Loucy (cell line): Measurements from ENCODE around the gene MAST4.

Experiments used
- H2AFZ ChIP-seq: fragments of 200-600 bp; sonication (generic); 2 replicates; pipeline ENCODE4 v1.6.0; 2016; ENCODE audit warnings: antibody characterized with exemption, mild to moderate bottlenecking, low read length, moderate library complexity
- H3F3A ChIP-seq: fragments of 200-600 bp; 2 replicates; pipeline ENCODE4 v1.6.0; 2016; ENCODE audit warnings: antibody characterized with exemption, low read depth, mild to moderate bottlenecking
- H3K27me3 ChIP-seq: fragments of 200-600 bp; sonication (generic); 2 replicates; pipeline ENCODE4 v1.6.1; 2014; ENCODE audit warnings: low read length, mild to moderate bottlenecking; ENCODE audit not compliant: insufficient read depth, poor library complexity, severe bottlenecking
- H3K36me3 ChIP-seq: fragments of 200-600 bp; sonication (generic); 2 replicates; pipeline ENCODE4 v1.6.1; 2016; ENCODE audit warnings: low read length; ENCODE audit not compliant: insufficient read depth
- H3K4me1 ChIP-seq: fragments of 200-600 bp; sonication (generic); 2 replicates; pipeline ENCODE4 v1.5.1; 2014; ENCODE audit warnings: low read length, mild to moderate bottlenecking; ENCODE audit not compliant: insufficient read depth, poor library complexity, severe bottlenecking
- H3K4me2 ChIP-seq: fragments of 200-600 bp; sonication (generic); 2 replicates; pipeline ENCODE4 v1.6.0; 2014; ENCODE audit warnings: antibody characterized with exemption, low read length, low read depth, mild to moderate bottlenecking; ENCODE audit not compliant: poor library complexity, severe bottlenecking
- H3K4me3 ChIP-seq: fragments of 200-600 bp; sonication (generic); 2 replicates; pipeline ENCODE4 v1.5.1; 2014; ENCODE audit warnings: low read length, mild to moderate bottlenecking, mixed read lengths; ENCODE audit not compliant: poor library complexity, severe bottlenecking
- H3K79me2 ChIP-seq: fragments of 200-600 bp; sonication (generic); 2 replicates; pipeline ENCODE4 v1.6.1; 2014; ENCODE audit warnings: low read length; ENCODE audit not compliant: insufficient read depth
- H3K9ac ChIP-seq: fragments of 200-600 bp; sonication (generic); 2 replicates; pipeline ENCODE4 v1.6.0; 2014; ENCODE audit warnings: mild to moderate bottlenecking, low read depth, low read length, moderate library complexity; ENCODE audit not compliant: poor library complexity, severe bottlenecking
- H3K9me2 ChIP-seq: fragments of 200-600 bp; sonication (generic); replicated peaks from 2 replicates; pipeline ENCODE4 v1.6.1; 2016; ENCODE audit warnings: low read depth, low read length, mixed read lengths
- H3K9me3 ChIP-seq: fragments of 200-600 bp; sonication (generic); 2 replicates; pipeline ENCODE4 v1.6.1; 2014; ENCODE audit warnings: mild to moderate bottlenecking, antibody characterized with exemption, low read length, low read depth; ENCODE audit not compliant: insufficient read depth
- H4K20me1 ChIP-seq: fragments of 200-600 bp; sonication (generic); 2 replicates; pipeline ENCODE4 v1.6.0; 2014; ENCODE audit warnings: antibody characterized with exemption, low read length, mild to moderate bottlenecking; ENCODE audit not compliant: insufficient read depth, poor library complexity, severe bottlenecking
- EZH2phosphoT487 ChIP-seq: fragments of 200-600 bp; IDR thresholded peaks from 2 replicates; pipeline ENCODE4 v1.6.1; 2018; ENCODE audit warnings: antibody characterized with exemption, mild to moderate bottlenecking, moderate library complexity, borderline replicate concordance
- TF ChIP-seq, protein P1 (sequence below): fragments of 200-600 bp; sonication (generic); conservative IDR thresholded peaks from 2 replicates; pipeline ENCODE4 v1.5.1; 2014; ENCODE audit warnings: mild to moderate bottlenecking, antibody characterized with exemption, low read length

Gene MAST4

DNA sequence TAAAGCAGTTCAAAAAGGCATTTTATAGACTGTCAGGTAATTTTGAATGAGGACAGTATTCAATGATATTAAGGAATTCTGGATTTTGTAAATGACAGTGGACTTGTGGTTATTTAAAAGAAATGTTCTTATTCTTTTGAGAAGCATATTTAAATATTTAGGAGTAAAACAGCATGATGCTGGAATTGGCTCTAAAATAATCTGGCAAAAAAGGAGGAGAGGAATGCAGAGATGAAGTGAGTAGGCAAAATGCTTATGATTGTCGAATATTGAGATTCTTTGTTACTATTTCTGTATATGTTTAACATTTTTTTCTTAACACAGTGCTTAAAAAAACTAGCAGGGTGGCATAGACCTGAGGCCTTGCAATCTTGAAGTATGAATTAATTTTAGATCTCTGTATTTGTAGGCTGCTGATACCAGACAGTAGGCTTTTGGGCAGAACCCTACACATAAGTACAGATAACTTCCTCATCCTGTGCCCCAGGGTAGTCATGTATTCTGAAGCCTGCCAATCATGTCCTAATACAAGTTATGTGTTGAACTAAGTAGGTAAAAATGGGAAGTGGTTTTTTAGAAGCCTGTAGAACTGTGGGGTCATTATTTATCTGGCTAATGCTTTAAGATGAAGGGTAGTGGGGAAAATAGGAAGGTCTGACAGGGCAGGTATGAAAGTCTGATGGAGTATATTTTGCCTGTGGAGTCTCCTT lies 591.0 kb downstream of the MAST4 start:
- Histone ChIP-seq H3K79me2 (no peaks in the 10 kb centered on the region), H3K27me3 (no peaks in the 10 kb centered on the region), H3K4me3 (no peak overlapping the region), H3K36me3 (no peaks in the 10 kb centered on the region), H2AFZ (peak overlapping the region; percentile 18; the same call in 1 of the 2 replicates), H3K9me2 (no peaks in the 10 kb centered on the region), H3K9me3 (no peaks in the 10 kb centered on the region), H3F3A (no peaks in the 10 kb centered on the region), H3K4me1 (peaks cover 4% of the 10 kb centered on the region), H3K9ac (no peak overlapping the region), H4K20me1 (no peaks in the 10 kb centered on the region), H3K4me2 (no peak overlapping the region)
- no peak for TF ChIP-seq EZH2phosphoT487
- TF ChIP-seq, protein P1, sequence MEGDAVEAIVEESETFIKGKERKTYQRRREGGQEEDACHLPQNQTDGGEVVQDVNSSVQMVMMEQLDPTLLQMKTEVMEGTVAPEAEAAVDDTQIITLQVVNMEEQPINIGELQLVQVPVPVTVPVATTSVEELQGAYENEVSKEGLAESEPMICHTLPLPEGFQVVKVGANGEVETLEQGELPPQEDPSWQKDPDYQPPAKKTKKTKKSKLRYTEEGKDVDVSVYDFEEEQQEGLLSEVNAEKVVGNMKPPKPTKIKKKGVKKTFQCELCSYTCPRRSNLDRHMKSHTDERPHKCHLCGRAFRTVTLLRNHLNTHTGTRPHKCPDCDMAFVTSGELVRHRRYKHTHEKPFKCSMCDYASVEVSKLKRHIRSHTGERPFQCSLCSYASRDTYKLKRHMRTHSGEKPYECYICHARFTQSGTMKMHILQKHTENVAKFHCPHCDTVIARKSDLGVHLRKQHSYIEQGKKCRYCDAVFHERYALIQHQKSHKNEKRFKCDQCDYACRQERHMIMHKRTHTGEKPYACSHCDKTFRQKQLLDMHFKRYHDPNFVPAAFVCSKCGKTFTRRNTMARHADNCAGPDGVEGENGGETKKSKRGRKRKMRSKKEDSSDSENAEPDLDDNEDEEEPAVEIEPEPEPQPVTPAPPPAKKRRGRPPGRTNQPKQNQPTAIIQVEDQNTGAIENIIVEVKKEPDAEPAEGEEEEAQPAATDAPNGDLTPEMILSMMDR: no peak

DNA sequence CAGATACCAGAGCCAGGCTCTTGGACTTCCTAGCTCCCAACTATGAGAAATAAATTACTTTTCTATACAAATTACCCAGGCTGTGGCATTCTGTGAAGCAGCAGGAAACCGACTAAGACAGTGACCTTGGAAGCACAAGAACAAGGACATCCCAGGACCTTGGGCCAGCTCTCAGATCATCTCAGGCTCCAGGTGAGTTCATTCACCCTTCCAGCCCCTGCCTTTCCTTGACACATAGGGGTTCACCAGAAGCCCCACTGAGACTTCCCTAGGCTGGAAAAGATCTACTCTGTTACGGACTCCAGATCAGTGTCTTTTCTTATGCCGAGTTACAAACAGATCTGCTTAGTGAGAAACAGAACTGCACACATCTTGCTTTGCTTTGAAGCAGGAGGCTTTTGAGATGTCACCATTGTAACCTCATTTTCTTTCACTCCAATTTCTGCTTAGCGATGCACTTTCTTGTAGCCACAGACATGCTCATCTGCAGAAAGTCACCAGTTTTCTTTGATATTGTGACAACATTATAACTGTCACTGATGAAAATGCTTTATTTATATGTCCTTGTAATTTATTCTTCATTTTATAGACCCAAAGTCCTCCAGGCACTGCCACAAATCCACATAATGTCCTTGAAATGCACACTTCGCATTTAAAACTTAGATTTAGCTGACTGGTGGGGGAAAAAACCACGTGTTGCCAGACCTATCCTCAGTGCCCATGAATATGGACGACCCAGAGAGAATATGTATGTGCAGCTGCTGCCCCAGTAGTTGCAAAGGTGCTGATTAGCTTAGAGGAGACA lies 592.3 kb downstream of the MAST4 start:
- no peaks in the 10 kb centered on the region for H3K27me3 ChIP-seq
- no peak overlapping the region for H3K4me2 ChIP-seq
- H3K36me3 ChIP-seq: no peaks in the 10 kb centered on the region
- H3K9ac ChIP-seq: no peak overlapping the region
- peaks cover 4% of the 10 kb centered on the region for H3K4me1 ChIP-seq
- no peak overlapping the region for H2AFZ ChIP-seq
- H4K20me1 ChIP-seq: no peaks in the 10 kb centered on the region
- no peak for TF ChIP-seq EZH2phosphoT487
- TF ChIP-seq, protein P1: no peak
- no peak overlapping the region for H3K4me3 ChIP-seq
- H3K9me2 ChIP-seq: no peaks in the 10 kb centered on the region
- no peaks in the 10 kb centered on the region for H3K9me3 ChIP-seq
- H3F3A ChIP-seq: no peaks in the 10 kb centered on the region
- H3K79me2 ChIP-seq: no peaks in the 10 kb centered on the region

DNA sequence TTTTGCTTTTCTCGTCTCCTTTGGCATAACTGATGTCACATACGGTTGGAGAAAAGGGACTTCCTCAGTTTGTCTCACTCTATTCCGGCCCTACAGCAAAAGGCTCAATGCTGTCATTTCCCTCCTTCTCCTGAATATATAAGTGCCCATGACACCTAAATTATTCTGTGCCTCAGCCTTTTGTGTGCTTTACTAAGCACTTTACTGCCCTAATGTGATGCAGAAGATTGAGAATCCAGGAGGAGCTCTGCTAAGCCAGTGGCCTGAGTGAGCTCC lies 592.8 kb downstream of the MAST4 start:
- no peak overlapping the region for H2AFZ ChIP-seq
- TF ChIP-seq EZH2phosphoT487: no peak
- TF ChIP-seq, protein P1: no peak
- H3K4me1 ChIP-seq: peaks cover 4% of the 10 kb centered on the region
- no peaks in the 10 kb centered on the region for H3F3A ChIP-seq
- H3K79me2 ChIP-seq: no peaks in the 10 kb centered on the region
- no peak overlapping the region for H3K4me2 ChIP-seq
- no peaks in the 10 kb centered on the region for H3K9me2 ChIP-seq
- H3K27me3 ChIP-seq: no peaks in the 10 kb centered on the region
- no peaks in the 10 kb centered on the region for H3K9me3 ChIP-seq
- H3K9ac ChIP-seq: no peak overlapping the region
- no peak overlapping the region for H3K4me3 ChIP-seq
- no peaks in the 10 kb centered on the region for H4K20me1 ChIP-seq
- no peaks in the 10 kb centered on the region for H3K36me3 ChIP-seq
